GM18519 (cell line): Measurements from ENCODE around the gene RALGAPA2.

Experiments
- ATAC-seq: cut with Tn5 transposase; IDR thresholded peaks from one replicate; pipeline ENCODE4 v1.9.1; 2021; ENCODE audit warnings: mild to moderate bottlenecking, moderate library complexity; ENCODE audit not compliant: unreplicated experiment, low FRiP score

Gene RALGAPA2

DNA sequence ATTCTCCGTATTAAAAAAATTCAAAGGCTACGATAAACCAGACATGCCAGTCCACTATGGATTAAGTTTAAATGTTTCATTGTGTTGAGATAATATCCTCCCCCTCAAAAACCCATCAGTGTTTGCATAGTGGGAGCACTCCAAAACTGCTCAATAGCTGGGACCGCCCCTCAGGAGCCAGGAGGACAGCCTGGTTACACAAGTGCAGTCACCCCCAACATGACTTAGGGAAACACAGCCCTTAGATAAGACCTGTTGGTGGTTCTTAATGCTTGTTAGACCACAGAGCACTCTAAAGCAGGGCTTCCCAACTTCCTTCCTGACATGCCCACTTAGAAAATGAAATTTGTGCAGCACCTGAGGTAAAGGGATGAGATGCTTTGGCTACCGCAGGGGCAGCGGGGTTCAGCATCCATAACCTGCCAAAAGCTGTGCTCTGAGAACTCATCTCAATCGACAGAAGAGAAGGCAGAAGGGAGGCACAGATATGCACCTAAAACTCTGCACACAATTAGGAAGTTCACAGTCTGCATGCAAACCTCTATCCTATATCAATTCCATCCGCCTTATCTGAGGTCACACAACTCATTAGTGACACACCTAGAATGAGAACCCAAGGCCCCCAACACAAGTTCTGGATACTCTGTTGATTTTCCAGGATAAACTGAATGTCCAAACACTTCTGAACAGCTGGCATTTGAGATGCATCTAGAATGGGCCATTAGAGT, 74.3 kb downstream of the RALGAPA2 start:
- no peak for ATAC-seq

DNA sequence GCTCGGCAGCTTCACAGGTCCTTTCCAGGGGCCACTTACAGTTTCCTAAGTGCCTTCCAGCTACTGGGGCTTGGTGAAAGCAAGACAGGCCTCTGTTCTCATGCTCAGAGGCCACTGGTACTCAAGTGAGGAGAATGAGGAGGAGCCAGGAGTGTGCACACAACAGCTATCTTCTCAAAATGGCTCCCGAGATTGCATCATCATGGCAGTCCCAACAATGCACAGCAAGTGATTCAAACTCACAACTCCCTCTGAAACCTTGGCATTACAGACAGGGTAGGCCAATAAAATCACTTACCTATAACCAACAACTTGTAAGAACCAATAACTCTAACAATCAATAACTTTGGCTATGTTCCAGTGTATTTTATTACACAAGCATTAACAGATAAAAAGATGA, 77.4 kb downstream of the RALGAPA2 start:
- ATAC-seq = no peak

DNA sequence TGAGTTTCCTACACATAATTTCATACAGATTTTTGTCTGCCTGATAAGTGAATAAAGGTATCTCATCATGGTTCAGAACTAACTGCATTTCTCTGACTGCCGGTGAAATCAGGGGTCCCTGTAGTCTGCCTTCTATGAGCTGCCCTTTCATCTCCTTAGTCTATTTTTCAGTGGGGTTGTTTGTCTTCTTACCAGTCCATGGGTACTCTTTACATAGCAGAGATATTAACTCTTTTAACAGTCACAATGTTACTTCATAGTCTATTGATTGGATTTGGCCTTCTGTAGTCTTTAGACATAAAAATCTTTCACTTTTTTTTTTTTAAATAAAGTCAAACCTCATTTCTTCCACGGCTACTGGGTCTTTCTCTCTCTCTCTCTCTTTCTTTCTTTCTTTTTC, 79.8 kb downstream of the RALGAPA2 start:
- ATAC-seq = no peak

DNA sequence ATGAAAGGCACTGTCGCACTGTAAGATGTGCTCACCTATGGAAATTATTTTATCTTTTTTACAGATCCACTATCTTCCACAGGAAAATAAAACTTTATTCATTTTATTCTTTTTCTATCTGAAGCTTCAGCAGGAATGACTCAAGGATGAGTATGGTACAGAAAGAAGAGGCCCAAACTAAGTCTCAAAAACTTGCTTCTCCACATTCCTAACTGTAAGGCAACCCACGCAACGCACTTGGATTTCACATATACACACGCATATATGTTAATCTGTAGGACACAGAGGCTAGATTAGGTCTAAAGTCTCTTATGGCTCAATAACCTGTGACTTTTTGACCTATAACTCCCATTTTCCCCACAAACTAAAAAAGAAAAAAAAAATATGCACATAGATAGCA, 81.9 kb downstream of the RALGAPA2 start:
- ATAC-seq = no peak

DNA sequence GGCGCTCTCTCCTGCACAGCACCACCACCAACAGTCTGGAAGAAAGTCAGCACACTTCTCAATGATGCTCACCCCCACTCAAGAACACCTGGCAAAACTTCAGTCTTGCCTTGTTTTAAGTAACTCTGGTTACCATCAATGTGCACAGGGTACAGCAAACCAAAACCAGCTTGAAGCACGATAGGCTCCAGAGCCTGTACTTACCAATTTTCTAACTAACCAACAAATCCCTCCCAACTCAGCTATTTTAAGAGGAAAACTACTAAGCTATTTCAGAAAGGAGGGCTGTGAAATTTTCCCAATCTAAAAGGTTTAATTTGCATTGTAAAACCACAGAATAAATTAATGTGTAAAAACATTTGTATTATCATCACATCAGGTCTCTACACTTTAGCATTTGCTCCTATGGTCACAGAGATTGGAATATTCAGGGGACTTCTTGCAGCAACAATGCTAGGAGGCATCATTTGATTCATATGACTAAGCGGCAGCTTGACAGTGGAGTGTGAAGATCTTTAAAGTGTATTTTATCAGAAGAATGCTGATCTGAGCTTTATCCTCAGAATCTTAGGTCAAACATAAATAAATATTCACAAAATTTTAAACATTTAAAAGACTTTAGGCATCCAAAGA, 82.8 kb downstream of the RALGAPA2 start:
- no peak for ATAC-seq

DNA sequence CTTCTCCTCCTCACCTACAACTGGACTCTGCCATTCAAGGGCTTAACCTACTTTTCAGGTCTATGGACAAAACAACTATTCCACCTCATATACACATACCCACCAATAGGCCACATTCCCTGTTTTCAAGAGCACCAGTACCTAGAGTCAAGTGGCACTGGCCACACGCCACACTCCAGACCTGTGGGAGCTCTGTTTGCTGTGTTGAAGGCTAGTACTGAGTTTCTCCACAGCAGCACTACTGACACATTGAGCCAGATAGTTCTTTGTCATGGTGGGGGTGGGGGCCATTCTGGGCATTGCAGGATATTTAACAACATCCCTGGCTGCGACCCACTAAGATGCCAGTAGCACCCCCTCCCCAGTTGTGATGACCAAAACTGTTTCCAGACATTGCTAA, 84.1 kb downstream of the RALGAPA2 start:
- no peak for ATAC-seq

DNA sequence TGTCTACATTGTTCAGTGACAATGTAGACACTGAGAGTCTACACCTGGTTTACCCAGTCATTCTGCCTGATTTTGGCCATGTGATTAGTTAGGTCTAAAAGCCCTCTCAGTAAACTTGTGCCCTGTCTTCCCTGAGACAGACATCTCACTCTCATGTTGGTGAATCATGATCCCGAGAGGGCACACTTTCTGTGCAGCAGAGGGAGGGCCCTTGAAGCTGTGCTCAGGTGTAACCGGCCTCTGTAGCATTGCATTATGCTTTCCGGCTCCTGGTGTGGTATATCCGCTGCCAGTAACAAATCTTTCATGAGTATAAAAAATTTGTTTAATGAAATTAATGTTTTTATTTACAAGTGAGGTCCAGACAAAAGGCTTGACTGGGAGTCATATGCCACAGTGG, 85.0 kb downstream of the RALGAPA2 start:
- ATAC-seq = no peak

DNA sequence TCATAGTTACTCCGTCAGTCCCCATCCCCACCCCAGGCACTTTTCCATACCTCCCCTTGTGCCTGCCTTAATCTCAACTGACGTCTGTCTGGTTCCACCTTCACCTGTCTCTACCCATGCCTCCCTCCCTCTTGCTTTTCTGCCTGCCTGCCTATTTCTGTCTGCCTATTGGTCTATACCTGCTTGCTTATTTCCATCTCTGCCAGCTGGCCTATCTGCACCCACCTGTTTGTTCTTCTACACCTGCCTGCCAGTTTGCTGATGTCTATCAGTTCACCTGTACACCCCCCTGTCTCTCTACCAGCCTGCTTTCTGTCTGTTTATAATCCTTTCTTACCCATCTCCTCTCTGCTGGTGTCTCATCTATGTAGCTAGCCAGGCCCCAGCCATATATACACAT, 87.5 kb downstream of the RALGAPA2 start:
- no peak for ATAC-seq

DNA sequence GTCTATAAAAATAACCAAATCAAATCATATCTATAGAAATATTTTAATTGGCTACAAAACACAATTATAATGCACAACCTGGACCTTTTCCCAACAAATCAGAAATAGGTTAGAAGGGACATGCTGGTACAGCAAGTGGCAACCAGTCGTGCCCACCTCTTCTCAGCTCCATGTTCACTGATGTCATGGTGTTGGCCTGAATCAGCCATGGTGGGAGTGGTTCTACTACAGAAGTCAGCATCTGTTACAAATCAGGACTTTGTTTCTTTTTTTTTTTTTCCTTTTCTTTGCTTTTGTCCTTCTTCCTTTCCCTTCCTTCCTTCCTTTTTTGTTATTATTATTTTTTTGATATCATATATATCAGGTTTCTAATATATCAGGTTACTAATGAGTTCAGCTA, 91.2 kb downstream of the RALGAPA2 start:
- no peak for ATAC-seq

DNA sequence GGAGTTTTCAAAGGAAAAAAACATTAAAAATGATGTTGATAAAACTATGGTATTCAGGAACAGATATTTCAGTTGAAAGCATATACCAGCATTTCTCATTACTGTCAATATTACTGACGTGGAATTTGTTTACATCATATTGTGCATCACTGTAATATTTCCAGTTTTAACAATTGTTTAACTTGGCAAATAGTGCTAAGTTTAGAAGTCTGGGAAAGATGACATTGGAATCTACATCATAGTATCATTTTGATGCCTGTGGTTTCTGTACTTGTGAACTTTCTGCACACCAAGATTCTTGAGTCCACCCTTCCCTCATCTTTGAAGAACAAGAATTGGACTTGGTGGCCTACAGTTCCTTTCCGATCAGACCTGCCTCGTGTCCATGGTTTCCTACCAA, 98.1 kb downstream of the RALGAPA2 start:
- no peak for ATAC-seq

DNA sequence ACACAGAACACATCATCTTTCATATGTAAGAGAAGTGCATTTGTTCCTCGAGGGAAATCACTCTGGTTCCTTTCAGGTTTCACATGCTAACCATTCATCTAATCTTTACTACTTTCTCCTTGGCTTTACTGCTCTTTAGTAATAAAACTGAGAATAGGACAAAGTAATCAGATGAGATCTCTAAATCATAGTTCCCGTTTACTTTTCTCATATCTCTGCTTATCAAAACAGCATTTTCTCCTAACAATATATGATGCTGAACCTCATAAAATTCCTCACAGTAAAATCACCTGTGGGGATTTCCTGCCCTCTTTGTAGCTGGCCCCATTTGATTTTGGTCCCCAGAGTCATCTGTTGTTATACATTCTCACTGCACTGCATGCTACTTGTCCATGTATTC, 100.2 kb downstream of the RALGAPA2 start:
- no peak for ATAC-seq

DNA sequence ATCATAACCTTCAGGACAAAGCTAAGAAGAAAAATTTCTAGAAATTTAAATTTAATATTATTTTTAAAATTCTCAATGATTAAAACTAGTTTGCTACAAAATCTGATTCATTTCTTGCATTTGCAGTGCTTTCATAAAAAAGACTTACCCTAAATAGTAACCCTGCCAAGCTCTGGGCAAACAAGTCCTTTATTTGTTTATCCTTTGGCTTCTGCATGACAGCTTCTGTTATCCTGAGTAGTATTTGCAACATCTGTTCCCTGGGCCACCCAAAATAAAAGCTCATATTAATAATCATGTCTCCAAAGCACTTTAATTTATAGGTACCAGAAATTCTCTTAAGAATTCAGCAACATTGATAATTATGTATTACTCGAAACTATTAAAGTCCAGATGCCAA, 101.3 kb downstream of the RALGAPA2 start:
- ATAC-seq = no peak

DNA sequence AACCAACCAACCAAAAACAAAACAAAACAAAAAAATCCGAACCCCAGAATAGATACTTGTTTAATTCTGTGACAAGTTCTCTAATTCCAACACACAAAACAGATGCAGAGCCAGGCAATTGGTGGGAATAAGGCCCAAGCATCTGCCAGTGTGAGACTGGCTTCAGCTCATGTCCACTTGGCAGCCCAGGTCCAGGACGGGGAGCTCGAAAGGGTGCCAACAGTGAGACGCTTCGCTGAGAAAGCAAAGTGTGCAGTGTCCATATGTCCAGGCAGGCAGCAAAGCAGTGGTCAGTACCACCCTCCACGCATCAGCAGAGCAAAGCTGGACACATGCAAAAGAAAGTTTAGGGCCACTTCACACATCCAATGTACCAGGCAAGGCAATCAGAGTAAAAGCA, 102.9 kb downstream of the RALGAPA2 start:
- ATAC-seq = no peak

DNA sequence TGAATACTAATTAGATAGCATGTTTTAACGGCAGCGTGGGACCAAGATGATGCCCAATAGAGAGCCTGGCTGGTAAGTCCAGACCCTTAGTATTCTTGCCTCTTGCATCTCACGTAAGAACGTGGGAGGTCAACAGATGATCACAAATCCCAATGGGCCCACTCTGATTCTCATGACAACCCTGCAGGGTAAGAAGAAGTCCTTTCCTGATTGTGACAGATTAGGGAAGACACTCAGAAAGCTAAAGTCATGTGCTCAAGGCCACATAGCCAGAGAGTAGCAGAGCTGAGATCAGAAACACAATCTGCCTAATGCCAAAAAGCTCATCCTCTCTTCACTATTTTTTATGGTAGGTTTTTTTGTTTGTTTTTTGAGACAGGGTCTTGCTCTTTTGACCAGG, 103.8 kb downstream of the RALGAPA2 start:
- no peak for ATAC-seq

DNA sequence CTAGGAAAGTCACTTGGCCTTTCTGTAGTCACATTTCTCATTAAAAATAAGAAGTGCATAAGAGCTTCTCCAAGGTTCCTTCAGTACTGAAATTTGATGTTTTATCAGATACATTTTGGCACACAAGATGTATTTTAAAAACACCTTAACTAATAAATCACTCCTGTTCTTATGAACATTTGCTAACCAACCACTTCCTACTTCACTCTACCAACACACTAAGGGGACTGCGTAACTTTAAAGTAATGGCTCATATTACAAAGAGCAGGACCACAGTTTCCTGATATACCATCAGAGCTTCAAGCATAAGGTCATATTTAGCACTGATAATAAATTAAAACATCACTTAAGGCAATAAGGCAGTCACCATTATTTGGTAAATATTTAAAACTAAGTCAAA, 104.4 kb downstream of the RALGAPA2 start:
- ATAC-seq = no peak

DNA sequence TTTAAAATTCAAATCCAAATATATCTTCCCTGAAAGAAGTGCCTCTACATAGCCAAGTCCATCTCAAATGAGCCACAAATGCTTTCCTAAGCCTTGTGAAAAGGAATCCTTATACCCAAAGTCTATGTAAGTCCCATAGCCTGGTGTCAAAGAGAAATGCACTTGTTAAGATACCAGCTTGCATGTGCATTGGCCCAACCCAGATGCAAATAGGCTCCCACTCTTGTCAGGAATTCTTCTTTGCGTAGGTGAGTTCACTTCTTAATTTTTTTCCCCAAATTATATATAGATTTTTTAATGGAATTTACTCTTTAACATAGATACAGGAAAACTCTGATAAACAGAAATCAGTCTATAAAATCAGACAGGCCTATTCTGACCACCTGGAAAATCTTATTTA, 105.6 kb downstream of the RALGAPA2 start:
- no peak for ATAC-seq

DNA sequence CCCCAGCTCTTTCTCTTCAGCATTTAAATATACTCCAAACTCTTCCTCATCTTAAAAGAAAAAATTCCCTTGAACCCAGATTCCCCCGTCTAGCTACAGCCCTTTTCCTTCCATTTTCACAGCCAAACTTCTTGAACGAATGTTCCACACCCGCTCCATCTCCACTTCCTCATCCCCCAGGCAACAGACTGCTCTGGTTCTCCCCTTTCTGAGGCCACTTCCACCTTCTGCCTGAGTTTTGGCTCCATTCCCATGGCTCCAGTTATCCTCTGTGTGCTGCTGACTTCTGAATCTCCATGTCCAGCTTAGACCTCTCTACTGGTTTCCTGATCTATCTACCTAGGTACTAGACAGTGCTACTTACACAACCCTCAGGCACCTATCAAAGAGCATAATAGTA, 106.4 kb downstream of the RALGAPA2 start:
- ATAC-seq = no peak

DNA sequence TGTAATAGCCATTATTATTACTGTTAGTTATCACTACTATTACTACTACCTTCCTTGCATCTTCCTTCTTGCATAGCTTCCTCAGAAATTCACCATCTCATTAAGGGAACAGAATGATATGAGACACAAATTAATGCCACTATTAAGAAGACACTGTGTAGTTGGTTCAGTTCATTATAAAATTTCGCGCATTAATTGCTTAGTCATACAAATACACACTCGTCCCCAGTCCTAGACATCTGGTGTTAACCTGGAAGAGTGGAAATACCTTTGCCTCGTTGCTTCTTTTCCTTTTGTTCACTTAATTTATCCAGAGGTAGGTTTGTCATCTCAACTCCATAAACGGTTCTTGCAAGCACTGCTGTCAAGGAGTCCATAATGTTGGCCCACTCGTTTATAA, 107.5 kb downstream of the RALGAPA2 start:
- ATAC-seq = no peak

DNA sequence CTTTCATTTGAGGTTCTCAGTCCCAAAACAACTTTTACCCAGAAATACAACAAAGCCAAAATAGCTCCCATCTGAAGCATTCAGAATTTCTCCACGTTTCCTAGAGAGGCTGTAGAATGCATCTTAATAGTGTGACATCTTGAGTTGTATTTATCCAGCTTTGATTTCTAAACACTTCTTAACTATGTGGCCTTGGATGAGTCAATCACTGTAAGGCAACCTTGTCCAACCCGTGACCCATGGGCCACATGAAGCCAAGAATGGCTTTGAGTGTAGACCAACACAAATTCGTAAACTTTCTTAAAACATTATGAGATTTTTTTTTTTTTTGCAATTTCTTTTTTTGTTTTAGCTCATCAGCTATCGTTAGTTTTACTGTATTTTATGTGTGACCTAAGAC, 108.1 kb downstream of the RALGAPA2 start:
- ATAC-seq = no peak

DNA sequence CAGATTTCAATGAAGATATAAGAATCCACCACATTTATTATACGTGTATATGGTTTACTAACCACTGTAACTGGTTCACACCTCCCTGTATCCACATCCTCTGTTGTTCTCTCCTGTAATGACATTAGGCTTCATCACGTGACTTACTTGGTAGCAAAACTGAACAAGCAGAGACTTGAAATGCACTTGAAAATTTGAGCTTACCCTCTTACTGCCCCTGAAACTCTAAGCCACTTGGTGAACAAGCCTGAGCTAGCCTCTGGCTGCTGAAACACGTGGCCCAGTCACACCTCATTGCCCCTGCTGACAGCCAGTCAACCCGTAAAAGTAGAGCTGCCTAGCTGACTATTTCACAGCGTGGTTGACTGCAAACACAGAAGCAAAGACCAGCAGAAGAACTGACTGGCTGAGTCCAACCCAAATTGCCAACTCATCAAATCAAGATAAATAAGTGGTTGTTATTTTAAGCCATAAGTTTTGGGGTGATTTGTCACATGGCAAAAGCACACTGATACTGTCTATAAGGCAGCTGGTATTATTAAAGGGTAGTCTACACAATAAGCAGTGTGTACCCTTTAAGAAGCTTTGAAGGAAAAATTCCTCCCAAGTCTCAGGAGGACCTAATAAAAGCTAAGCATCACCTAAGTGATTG, 109.0 kb downstream of the RALGAPA2 start:
- ATAC-seq = peak; percentile 94

DNA sequence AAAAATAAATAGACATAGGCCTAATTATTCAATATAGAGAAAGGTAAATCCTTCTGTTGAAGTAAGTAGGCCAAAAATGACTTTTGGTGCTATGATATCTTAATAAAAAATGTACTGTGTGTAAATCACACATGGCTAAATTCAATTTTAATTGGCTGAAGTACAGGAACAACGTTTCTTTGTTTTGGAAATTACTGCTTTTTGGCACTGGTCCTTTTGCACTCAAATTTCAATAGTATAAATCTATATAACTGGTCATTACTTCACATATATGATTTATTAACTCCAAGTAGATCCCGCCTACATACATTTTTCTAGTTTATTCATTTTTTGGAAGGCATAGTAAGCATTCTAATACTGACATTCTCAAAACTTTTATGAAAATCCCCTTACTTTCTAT, 114.5 kb downstream of the RALGAPA2 start:
- ATAC-seq = no peak

DNA sequence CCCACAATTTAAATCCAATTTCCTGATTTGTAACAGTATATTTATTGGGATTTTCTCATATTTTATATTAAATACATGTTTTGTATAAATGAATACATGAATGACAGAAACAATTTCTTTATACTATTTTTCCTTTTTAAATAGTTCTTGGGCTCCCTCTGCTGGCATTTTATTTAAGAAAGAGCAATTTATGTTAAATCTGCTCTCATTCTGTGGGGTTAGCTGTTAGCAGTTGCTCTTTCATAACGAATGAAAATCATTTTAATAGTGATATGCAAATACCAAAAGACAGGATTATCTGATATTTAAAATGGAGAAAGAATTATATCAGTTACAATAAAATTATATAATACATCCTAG, 118.3 kb downstream of the RALGAPA2 start:
- ATAC-seq = no peak
